ENCODE measurements around the gene SIGMAR1. TPM values are rescaled to one million over a fixed set of nuclear protein-coding genes. Genes with fewer than 3 reads are reported as not detected.

The SIGMAR1 gene
- total and polyA plus RNA-seq, 10 donors, result 19.4 to 39.7 (median 27.6) TPM

- intact Hi-C loops (cut with DNase I; ENCODE audit: low total_unique reads), result loop anchor here (5.0 kb wide), 1 partner anchor 153 kb away; the partner anchor contains the start of genes DNAI1 and FAM219A
- TF ChIP-seq POLR2AphosphoS5 (IDR thresholded peaks at IDR 0.05), result peak in 1 of 3 donors; percentile 15
- TF ChIP-seq CTCF (IDR thresholded peaks at IDR 0.05 in 8 of 11, conservative IDR thresholded peaks at IDR 0.05 in 3 of 11), result no peak
- TF ChIP-seq POLR2A (IDR thresholded peaks at IDR 0.05), result no peak
- Histone ChIP-seq H3K27ac (no peak overlapping the region), H3K36me3 (peaks cover 0 to 23% (median 16%) of the 10 kb centered on the region in 6 donors), H3K9me3 (no peaks in the 10 kb centered on the region), H3K4me3 (peak overlapping the region in 6 of 8 donors; percentile 49 to 81 (median 56)), H3K27me3 (replicated peaks in 1 of 7) (no peaks in the 10 kb centered on the region), H3K4me1 (peaks cover 3 to 34% (median 26%) of the 10 kb centered on the region in 6 donors)
- 92 to 97% (median 95%) methylated on average over 15 to 20 of the region's 20 CpGs for WGBS, 5 donors
- peak; percentile 82 for DNase-seq
These were observed 27.0 kb downstream of the SIGMAR1 start for GRCh38 chr9:34610434-34611206.

GRCh38 chr9:34607331-34607730 lies 30.3 kb downstream of the SIGMAR1 start:
- 42 to 70% (median 60%) methylated on average over 2 of the region's 2 CpGs for WGBS, 5 donors

GRCh38 chr9:34606905-34607304 lies 30.7 kb downstream of the SIGMAR1 start:
- Histone ChIP-seq H3K9me3 (no peaks in the 10 kb centered on the region), H3K4me3 (no peak overlapping the region), H3K36me3 (no peaks in the 10 kb centered on the region), H3K27ac (no peak overlapping the region), H3K4me1 (peaks cover 0 to 30% (median 15%) of the 10 kb centered on the region in 6 donors), H3K27me3 (replicated peaks in 1 of 7) (no peaks in the 10 kb centered on the region)
- intact Hi-C loops (cut with DNase I; ENCODE audit: low total_unique reads), result no loop called here
- DNase-seq, result no peak
- TF ChIP-seq CTCF (IDR thresholded peaks at IDR 0.05 in 8 of 11, conservative IDR thresholded peaks at IDR 0.05 in 3 of 11) (no peak), POLR2AphosphoS5 (IDR thresholded peaks at IDR 0.05) (no peak), POLR2A (IDR thresholded peaks at IDR 0.05) (no peak)
- WGBS, 5 donors, result 63 to 94% (median 88%) methylated on average over 3 of the region's 3 CpGs

More at GRCh38 chr9:34607331-34607730, 30.3 kb downstream of the SIGMAR1 start:
- intact Hi-C loops (cut with DNase I; ENCODE audit: low total_unique reads), result no loop called here
- H3K4me3 ChIP-seq, result no peak overlapping the region
- no peaks in the 10 kb centered on the region for H3K27me3 ChIP-seq (replicated peaks in 1 of 7)
- TF ChIP-seq CTCF (IDR thresholded peaks at IDR 0.05 in 8 of 11, conservative IDR thresholded peaks at IDR 0.05 in 3 of 11) (no peak), POLR2AphosphoS5 (IDR thresholded peaks at IDR 0.05) (no peak), POLR2A (IDR thresholded peaks at IDR 0.05) (no peak)
- no peak for DNase-seq
- peaks cover 0 to 32% (median 17%) of the 10 kb centered on the region in 6 donors for H3K4me1 ChIP-seq
- no peaks in the 10 kb centered on the region for H3K36me3 ChIP-seq
- no peak overlapping the region for H3K27ac ChIP-seq
- H3K9me3 ChIP-seq, result no peaks in the 10 kb centered on the region

- Histone ChIP-seq H3K4me3 (no peak overlapping the region), H3K4me1 (peaks cover 0 to 25% (median 11%) of the 10 kb centered on the region in 6 donors), H3K27me3 (replicated peaks in 1 of 7) (no peaks in the 10 kb centered on the region), H3K36me3 (no peaks in the 10 kb centered on the region), H3K27ac (no peak overlapping the region), H3K9me3 (no peaks in the 10 kb centered on the region)
- intact Hi-C loops (cut with DNase I; ENCODE audit: low total_unique reads), result no loop called here
- no peak for DNase-seq
- TF ChIP-seq CTCF (IDR thresholded peaks at IDR 0.05 in 8 of 11, conservative IDR thresholded peaks at IDR 0.05 in 3 of 11) (no peak), POLR2A (IDR thresholded peaks at IDR 0.05) (no peak), POLR2AphosphoS5 (IDR thresholded peaks at IDR 0.05) (no peak)
These were observed 31.4 kb downstream of the SIGMAR1 start for GRCh38 chr9:34606190-34606589.

All from spleen (tissue), 11 donors.